ENCODE results near the gene ATP10A.

GRCh38 chr15:25909806-25910205 is 46.7 kb upstream of the ATP10A start:
- TF ChIP-seq CTCF (optimal IDR thresholded peaks at IDR 0.05 in 1 of 3, IDR thresholded peaks at IDR 0.05 in 1 of 3, conservative IDR thresholded peaks at IDR 0.05 in 1 of 3; ENCODE audit: extremely low read depth in 1 of 3, insufficient read depth in 2 of 3, low read length in 3 of 3) (no peak), EZH2 (IDR thresholded peaks at IDR 0.05; ENCODE audit: low read length) (no peak)
